Neural cell (in vitro differentiated cells): Measurements from ENCODE around the gene NADK. TPM values are rescaled to one million over a fixed set of nuclear protein-coding genes. Genes with fewer than 3 reads are reported as not detected.
"Not testable (repeated sequence)": the region's sequence is repeated elsewhere in the genome, so short reads cannot be mapped to it uniquely, and the experiment has no call there.

Experiments
- H2AFZ ChIP-seq: fragments of 200-600, 300-800 bp; sonication (generic), shearing (Covaris generic); 2 replicates; pipeline ENCODE4 v1.6.0; 2014; ENCODE audit warnings: low read depth, mild to moderate bottlenecking, antibody characterized with exemption, low read length, moderate library complexity
- H3F3A ChIP-seq: fragments of 200-600 bp; shearing (Covaris generic); 2 replicates; pipeline ENCODE4 v1.6.1; 2016; ENCODE audit warnings: mild to moderate bottlenecking, moderate library complexity, mixed read lengths, antibody characterized with exemption, low read length; ENCODE audit not compliant: insufficient read depth, poor library complexity, severe bottlenecking
- H3K27ac ChIP-seq: fragments of 200-600, 300-800 bp; sonication (generic), shearing (Covaris generic); 2 replicates; pipeline ENCODE4 v1.5.1; 2014; ENCODE audit warnings: mild to moderate bottlenecking, low read length, moderate library complexity
- H3K27me3 ChIP-seq: fragments of 300-800, 200-600 bp; sonication (generic), shearing (Covaris generic); 2 replicates; pipeline ENCODE4 v1.6.0; 2014; ENCODE audit warnings: mild to moderate bottlenecking, low read depth, low read length, moderate library complexity; ENCODE audit not compliant: insufficient read depth
- H3K36me3 ChIP-seq: fragments of 300-800, 200-600 bp; sonication (generic), shearing (Covaris generic); 2 replicates; pipeline ENCODE4 v1.5.1; 2014; ENCODE audit warnings: mild to moderate bottlenecking, antibody characterized with exemption, low read length, moderate library complexity; ENCODE audit not compliant: insufficient read depth
- H3K4me2 ChIP-seq: fragments of 300-800, 200-600 bp; sonication (generic), shearing (Covaris generic); 2 replicates; pipeline ENCODE4 v1.6.0; 2014; ENCODE audit warnings: mild to moderate bottlenecking, low read length
- H3K4me3 ChIP-seq: fragments of 300-800, 200-600 bp; sonication (generic), shearing (Covaris generic); 2 replicates; pipeline ENCODE4 v1.5.1; 2014; ENCODE audit warnings: mild to moderate bottlenecking, low read length, moderate library complexity
- H3K79me2 ChIP-seq: fragments of 200-600 bp; shearing (Covaris generic); replicated peaks from 2 replicates; pipeline ENCODE4 v1.6.0; 2014; ENCODE audit warnings: mild to moderate bottlenecking, low read length, moderate library complexity; ENCODE audit not compliant: insufficient read depth
- H3K9ac ChIP-seq: fragments of 300-800, 200-600 bp; sonication (generic), shearing (Covaris generic); 2 replicates; pipeline ENCODE4 v1.6.1; 2016; ENCODE audit warnings: mild to moderate bottlenecking, low read length, mixed read lengths
- H3K9me2 ChIP-seq: fragments of 200-600 bp; shearing (Covaris generic); 2 replicates; pipeline ENCODE4 v1.6.1; 2016; ENCODE audit warnings: mild to moderate bottlenecking, low read length, mixed read lengths; ENCODE audit not compliant: insufficient read depth
- H3K9me3 ChIP-seq: fragments of 200-600, 300-800 bp; sonication (generic), shearing (Covaris generic); 2 replicates; pipeline ENCODE4 v1.6.1; 2016; ENCODE audit warnings: mild to moderate bottlenecking, mixed run types, low read length, moderate library complexity, mixed read lengths
- H4K20me1 ChIP-seq: fragments of 200-600 bp; shearing (Covaris generic); 2 replicates; pipeline ENCODE4 v1.6.1; 2016; ENCODE audit warnings: mild to moderate bottlenecking, mixed run types; ENCODE audit not compliant: insufficient read depth
- EP300 ChIP-seq: fragments of 450-650 bp; conservative IDR thresholded peaks from 2 replicates; pipeline ENCODE4 v1.6.1; 2014; ENCODE audit warnings: antibody characterized with exemption, mild to moderate bottlenecking, moderate library complexity; ENCODE audit not compliant: poor library complexity, severe bottlenecking
- EZH2 ChIP-seq: fragments of 200-600, 300-800 bp; shearing (Covaris generic), sonication (generic); IDR thresholded peaks from 2 replicates; pipeline ENCODE4 v1.6.1; 2014; ENCODE audit warnings: antibody characterized with exemption, low read length, borderline replicate concordance, mild to moderate bottlenecking; ENCODE audit not compliant: insufficient read depth, poor library complexity, severe bottlenecking
- MXI1 ChIP-seq: fragments of 450-650 bp; conservative IDR thresholded peaks from 2 replicates; pipeline ENCODE4 v1.6.1; 2014; ENCODE audit warnings: antibody characterized with exemption, mild to moderate bottlenecking; ENCODE audit not compliant: poor library complexity, severe bottlenecking
- POLR2AphosphoS5 ChIP-seq: IDR thresholded peaks from 2 replicates; pipeline ENCODE4 v1.6.1; 2012
- RAD21 ChIP-seq: fragments of 450-650 bp; conservative IDR thresholded peaks from 2 replicates; pipeline ENCODE4 v1.6.1; 2014; ENCODE audit warnings: antibody characterized with exemption, mild to moderate bottlenecking, moderate library complexity
- SMC3 ChIP-seq: fragments of 450-650 bp; conservative IDR thresholded peaks from 2 replicates; pipeline ENCODE4 v1.6.1; 2014; ENCODE audit warnings: antibody characterized with exemption, mild to moderate bottlenecking, moderate library complexity; ENCODE audit not compliant: poor library complexity
- TAF1 ChIP-seq: IDR thresholded peaks from 2 replicates; pipeline ENCODE4 v1.6.1; 2012; ENCODE audit warnings: low read depth
- polyA plus RNA-seq: library from polyadenylated mRNA; depleted of rRNA; stranded (reverse); fragments of >200 nt; gene quantifications from 2 replicates; pipeline ENCODE4 v1.2.3, GENCODE V29; 2014
- TF ChIP-seq, protein P1 (sequence below): IDR thresholded peaks from 2 replicates; pipeline ENCODE4 v1.6.1; 2012; ENCODE audit warnings: borderline replicate concordance
- TF ChIP-seq, protein P2 (sequence below): fragments of 450-650 bp; IDR thresholded peaks from 2 replicates; pipeline ENCODE4 v1.5.1; 2014; ENCODE audit warnings: antibody characterized with exemption, mild to moderate bottlenecking, moderate library complexity; ENCODE audit not compliant: poor library complexity, severe bottlenecking

NADK gene
- polyA plus RNA-seq, 1 donor from 2014 or later: 38.5 TPM

DNA sequence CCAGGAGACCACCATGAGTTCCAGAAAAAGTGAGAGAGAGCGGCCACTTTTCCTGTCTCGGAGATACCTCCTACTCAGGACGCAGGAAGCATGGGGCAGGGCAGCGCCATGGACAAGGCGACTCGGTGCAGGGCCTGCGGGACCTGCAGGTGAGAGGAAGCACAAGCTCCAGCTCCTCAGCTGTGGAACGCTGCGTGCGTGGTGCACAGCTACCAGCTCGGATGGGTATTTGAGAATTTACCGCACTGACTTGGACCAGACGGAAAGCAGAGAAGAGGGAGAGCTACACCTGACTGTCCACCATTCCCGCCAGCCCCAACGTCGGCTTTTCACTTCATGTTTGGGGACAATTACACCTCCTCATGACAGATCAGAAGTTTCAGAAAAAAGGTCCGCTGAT, 45.9 kb downstream of the NADK start:
- Histone ChIP-seq H3K4me3 (no peak overlapping the region), H3K27me3 (no peaks in the 10 kb centered on the region), H3K79me2 (no peaks in the 10 kb centered on the region), H3K27ac (no peak overlapping the region), H3K36me3 (no peaks in the 10 kb centered on the region), H4K20me1 (no peaks in the 10 kb centered on the region), H3K4me2 (no peak overlapping the region), H3K9me2 (no peaks in the 10 kb centered on the region), H3F3A (no peaks in the 10 kb centered on the region), H3K9me3 (no peaks in the 10 kb centered on the region), H2AFZ (no peak overlapping the region), H3K9ac (no peak overlapping the region)
- TF ChIP-seq EP300 (no peak), SMC3 (no peak), POLR2AphosphoS5 (no peak), MXI1 (no peak), TAF1 (no peak), RAD21 (no peak), EZH2 (no peak)
- TF ChIP-seq, protein P1, sequence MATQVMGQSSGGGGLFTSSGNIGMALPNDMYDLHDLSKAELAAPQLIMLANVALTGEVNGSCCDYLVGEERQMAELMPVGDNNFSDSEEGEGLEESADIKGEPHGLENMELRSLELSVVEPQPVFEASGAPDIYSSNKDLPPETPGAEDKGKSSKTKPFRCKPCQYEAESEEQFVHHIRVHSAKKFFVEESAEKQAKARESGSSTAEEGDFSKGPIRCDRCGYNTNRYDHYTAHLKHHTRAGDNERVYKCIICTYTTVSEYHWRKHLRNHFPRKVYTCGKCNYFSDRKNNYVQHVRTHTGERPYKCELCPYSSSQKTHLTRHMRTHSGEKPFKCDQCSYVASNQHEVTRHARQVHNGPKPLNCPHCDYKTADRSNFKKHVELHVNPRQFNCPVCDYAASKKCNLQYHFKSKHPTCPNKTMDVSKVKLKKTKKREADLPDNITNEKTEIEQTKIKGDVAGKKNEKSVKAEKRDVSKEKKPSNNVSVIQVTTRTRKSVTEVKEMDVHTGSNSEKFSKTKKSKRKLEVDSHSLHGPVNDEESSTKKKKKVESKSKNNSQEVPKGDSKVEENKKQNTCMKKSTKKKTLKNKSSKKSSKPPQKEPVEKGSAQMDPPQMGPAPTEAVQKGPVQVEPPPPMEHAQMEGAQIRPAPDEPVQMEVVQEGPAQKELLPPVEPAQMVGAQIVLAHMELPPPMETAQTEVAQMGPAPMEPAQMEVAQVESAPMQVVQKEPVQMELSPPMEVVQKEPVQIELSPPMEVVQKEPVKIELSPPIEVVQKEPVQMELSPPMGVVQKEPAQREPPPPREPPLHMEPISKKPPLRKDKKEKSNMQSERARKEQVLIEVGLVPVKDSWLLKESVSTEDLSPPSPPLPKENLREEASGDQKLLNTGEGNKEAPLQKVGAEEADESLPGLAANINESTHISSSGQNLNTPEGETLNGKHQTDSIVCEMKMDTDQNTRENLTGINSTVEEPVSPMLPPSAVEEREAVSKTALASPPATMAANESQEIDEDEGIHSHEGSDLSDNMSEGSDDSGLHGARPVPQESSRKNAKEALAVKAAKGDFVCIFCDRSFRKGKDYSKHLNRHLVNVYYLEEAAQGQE: no peak
- TF ChIP-seq, protein P2, sequence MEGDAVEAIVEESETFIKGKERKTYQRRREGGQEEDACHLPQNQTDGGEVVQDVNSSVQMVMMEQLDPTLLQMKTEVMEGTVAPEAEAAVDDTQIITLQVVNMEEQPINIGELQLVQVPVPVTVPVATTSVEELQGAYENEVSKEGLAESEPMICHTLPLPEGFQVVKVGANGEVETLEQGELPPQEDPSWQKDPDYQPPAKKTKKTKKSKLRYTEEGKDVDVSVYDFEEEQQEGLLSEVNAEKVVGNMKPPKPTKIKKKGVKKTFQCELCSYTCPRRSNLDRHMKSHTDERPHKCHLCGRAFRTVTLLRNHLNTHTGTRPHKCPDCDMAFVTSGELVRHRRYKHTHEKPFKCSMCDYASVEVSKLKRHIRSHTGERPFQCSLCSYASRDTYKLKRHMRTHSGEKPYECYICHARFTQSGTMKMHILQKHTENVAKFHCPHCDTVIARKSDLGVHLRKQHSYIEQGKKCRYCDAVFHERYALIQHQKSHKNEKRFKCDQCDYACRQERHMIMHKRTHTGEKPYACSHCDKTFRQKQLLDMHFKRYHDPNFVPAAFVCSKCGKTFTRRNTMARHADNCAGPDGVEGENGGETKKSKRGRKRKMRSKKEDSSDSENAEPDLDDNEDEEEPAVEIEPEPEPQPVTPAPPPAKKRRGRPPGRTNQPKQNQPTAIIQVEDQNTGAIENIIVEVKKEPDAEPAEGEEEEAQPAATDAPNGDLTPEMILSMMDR: no peak

DNA sequence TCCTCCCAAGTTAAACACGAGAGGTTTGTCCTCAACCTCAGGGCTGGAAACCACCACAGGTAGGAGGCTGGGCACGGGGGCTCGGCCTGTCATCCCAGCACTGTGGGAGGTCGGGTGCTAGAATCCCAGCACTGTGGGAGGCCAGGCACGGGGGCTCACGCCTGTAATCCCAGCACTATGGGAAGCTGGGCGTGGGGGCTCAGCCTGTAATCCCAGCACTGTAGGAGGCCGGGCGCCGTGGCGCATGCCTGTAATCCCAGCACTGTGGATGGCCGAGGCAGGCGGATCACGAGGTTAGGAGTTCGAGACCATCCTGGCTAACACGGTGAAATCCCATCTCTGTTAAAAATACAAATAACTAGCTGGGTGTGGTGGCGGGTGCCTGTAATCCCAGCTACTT, 47.4 kb downstream of the NADK start:
- Histone ChIP-seq H3K9me2 (no peaks in the 10 kb centered on the region), H2AFZ (no peak overlapping the region), H4K20me1 (no peaks in the 10 kb centered on the region), H3K27ac (no peak overlapping the region), H3K9me3 (no peaks in the 10 kb centered on the region), H3K36me3 (no peaks in the 10 kb centered on the region), H3K4me2 (no peak overlapping the region), H3K79me2 (no peaks in the 10 kb centered on the region), H3K9ac (no peak overlapping the region), H3K4me3 (no peak overlapping the region), H3F3A (no peaks in the 10 kb centered on the region), H3K27me3 (no peaks in the 10 kb centered on the region)
- no peak for TF ChIP-seq EP300
- TF ChIP-seq, protein P2: no peak
- no peak for TF ChIP-seq SMC3
- TF ChIP-seq, protein P1: no peak
- no peak for TF ChIP-seq TAF1
- TF ChIP-seq EZH2: no peak
- TF ChIP-seq MXI1: no peak
- no peak for TF ChIP-seq RAD21
- no peak for TF ChIP-seq POLR2AphosphoS5

DNA sequence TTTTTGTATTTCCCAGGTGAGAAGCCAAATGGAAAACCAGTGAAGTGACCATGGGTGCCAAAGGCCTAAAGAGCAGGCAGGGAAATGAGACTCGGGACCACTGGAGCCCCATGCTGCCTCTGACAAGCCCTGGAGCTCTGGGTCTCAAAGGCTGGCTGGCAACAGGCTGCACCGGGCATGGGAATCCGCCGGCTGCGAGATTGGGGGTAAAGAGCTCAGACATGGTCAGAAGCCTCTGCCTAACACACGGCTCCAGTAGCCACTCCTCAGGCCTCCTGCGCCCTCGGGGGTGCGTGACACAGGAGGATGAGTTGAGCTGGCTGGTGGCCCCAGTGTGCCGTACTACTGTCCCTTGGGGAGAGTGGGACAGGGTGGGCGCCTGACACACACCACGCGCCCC, 48.0 kb downstream of the NADK start:
- not testable (repeated sequence) for H3F3A ChIP-seq, H3K36me3 ChIP-seq

More for the DNA sequence above, 48.0 kb downstream of the NADK start:
- not testable (repeated sequence) for H3K4me3 ChIP-seq, H3K9me3 ChIP-seq, H2AFZ ChIP-seq, H3K27ac ChIP-seq, H3K4me2 ChIP-seq, H3K79me2 ChIP-seq, H4K20me1 ChIP-seq, H3K27me3 ChIP-seq, H3K9me2 ChIP-seq, H3K9ac ChIP-seq
